ENCODE results near the gene PITRM1. TPM values are rescaled to one million over a fixed set of nuclear protein-coding genes. Genes with fewer than 3 reads are reported as not detected.

The PITRM1 gene
- total RNA-seq, 4 donors from 2014 or later = 45.5 to 62.8 (median 52.2) TPM

DNA sequence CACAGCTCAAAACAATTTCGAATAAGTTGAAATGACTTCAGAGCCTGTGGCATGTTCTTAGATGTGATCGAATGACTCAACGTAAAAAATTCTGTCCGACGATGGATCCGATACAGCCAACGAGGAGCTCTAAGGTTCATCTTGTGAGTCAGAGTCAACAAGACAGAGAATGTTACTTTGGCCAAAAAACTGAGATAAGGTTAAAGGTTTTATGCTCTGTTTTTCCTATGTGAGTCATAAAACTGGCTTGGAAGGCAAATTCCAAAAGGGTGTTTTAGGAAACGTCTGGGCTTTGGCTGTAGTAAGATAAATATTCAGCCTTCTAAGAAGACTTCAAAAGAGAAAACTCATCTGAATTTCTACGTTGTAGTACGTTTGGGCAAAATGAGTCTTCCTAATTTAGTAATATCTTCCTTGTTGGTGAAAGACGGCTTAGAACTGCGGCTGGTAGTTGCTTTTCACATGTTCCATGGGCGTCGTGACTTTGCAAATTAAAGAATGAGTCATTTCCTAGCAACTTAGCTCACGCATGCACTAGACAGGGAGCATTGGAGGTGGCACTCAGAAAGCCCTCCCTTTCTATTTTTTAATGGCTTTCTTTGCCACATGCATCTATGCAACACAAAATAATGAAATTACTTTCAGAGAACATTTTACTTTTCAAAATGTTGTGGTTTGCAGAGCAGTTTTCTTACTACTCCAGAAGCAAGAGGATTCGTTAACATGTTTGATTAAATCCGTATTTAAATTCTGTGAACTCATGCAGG is 77.0 kb downstream of the PITRM1 start:
- peak in 1 of 2 donors; percentile 74 for DNase-seq (ENCODE audit: low spot score in 2 of 2)
- H3K4me3 ChIP-seq (ENCODE audit: low read depth, poor library complexity, severe bottlenecking) = no peak overlapping the region
- WGBS, 2 donors = 6 to 8% methylated on average over 17 of the region's 17 CpGs
- TF ChIP-seq, protein P1, sequence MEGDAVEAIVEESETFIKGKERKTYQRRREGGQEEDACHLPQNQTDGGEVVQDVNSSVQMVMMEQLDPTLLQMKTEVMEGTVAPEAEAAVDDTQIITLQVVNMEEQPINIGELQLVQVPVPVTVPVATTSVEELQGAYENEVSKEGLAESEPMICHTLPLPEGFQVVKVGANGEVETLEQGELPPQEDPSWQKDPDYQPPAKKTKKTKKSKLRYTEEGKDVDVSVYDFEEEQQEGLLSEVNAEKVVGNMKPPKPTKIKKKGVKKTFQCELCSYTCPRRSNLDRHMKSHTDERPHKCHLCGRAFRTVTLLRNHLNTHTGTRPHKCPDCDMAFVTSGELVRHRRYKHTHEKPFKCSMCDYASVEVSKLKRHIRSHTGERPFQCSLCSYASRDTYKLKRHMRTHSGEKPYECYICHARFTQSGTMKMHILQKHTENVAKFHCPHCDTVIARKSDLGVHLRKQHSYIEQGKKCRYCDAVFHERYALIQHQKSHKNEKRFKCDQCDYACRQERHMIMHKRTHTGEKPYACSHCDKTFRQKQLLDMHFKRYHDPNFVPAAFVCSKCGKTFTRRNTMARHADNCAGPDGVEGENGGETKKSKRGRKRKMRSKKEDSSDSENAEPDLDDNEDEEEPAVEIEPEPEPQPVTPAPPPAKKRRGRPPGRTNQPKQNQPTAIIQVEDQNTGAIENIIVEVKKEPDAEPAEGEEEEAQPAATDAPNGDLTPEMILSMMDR (IDR thresholded peaks at IDR 0.05) = no peak
- no peak for TF ChIP-seq POLR2A (IDR thresholded peaks at IDR 0.05)
- intact Hi-C loops (cut with DNase I; ENCODE audit: low total_unique reads) = no loop called here

DNA sequence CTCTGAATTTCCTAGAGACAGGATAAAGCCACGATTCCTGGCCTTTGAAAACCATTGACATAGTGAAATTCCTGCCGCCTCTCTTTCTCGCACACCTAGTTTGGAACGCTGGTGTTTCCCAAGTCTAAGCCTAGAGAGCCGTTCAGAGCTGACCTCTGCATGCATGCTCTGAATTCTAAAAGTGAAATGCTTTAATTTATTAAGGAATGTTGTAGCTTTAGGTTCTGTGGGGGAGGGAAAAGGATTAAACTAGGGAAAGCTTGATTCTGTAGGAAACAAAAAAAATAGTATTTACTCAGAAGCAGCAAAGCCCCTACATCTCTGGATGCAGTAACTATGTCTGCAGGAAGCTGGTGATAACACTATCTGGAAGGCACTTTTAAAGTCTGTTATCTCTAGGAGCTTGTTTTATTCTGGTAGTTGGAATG is 78.0 kb downstream of the PITRM1 start:
- WGBS, 2 donors = 90 to 91% methylated on average over 5 of the region's 5 CpGs
- intact Hi-C loops (cut with DNase I; ENCODE audit: low total_unique reads) = no loop called here
- no peak overlapping the region for H3K4me3 ChIP-seq (ENCODE audit: low read depth, poor library complexity, severe bottlenecking)
- TF ChIP-seq, protein P1 (IDR thresholded peaks at IDR 0.05) = no peak
- TF ChIP-seq POLR2A (IDR thresholded peaks at IDR 0.05) = no peak
- no peak for DNase-seq (ENCODE audit: low spot score in 2 of 2)

DNA sequence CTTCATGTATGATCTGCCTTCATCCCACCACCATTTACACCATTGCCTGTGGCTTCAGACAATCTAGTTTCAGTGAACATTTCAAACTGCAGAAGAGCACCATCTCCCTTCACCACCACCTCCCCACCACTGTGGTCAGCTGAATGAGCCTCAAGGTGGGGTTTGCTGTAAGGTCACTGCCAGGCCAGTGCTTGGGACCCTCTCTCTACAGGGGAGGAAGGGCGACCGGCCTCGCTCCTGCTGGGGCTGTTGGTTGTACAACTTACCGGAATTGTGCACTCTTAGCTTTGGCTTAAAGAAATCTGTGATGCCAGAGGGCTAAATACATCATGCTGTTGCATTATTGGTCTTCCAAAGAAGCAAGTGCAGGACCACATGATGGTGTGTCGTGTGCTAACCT is 78.6 kb downstream of the PITRM1 start:
- 98 to 100% methylated on average over 5 of the region's 5 CpGs for WGBS, 2 donors
- intact Hi-C loops (cut with DNase I; ENCODE audit: low total_unique reads) = no loop called here
- DNase-seq (ENCODE audit: low spot score in 2 of 2) = no peak
- TF ChIP-seq, protein P1 (IDR thresholded peaks at IDR 0.05) = no peak
- no peak for TF ChIP-seq POLR2A (IDR thresholded peaks at IDR 0.05)
- H3K4me3 ChIP-seq (ENCODE audit: low read depth, poor library complexity, severe bottlenecking) = no peak overlapping the region

DNA sequence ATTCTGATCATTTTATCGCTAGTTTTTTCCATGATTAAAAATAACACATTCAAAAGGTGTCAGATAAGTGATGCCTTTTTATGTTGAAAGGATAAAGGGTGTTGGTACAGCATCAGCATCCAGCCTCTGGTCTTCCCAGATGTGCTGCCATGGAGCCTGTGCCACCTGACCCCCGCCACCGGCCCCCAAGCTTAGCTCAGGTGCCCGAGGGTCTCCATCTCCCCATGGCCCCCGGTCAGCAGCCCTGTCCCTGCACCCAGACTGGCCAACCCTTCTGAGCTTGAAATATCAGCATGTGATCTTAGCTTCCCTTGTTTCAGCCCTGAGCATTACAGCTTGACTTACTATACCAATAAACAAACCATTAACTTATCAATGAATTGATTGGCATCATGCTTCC is 80.7 kb downstream of the PITRM1 start:
- no peak for DNase-seq (ENCODE audit: low spot score in 2 of 2)
- 82 to 85% methylated on average over 5 of the region's 5 CpGs for WGBS, 2 donors
- H3K4me3 ChIP-seq (ENCODE audit: low read depth, poor library complexity, severe bottlenecking) = no peak overlapping the region
- no peak for TF ChIP-seq POLR2A (IDR thresholded peaks at IDR 0.05)
- intact Hi-C loops (cut with DNase I; ENCODE audit: low total_unique reads) = no loop called here

- 40 to 48% methylated on average over 17 of the region's 17 CpGs for WGBS, 2 donors
- no peak overlapping the region for H3K4me3 ChIP-seq (ENCODE audit: low read depth, poor library complexity, severe bottlenecking)
- intact Hi-C loops (cut with DNase I; ENCODE audit: low total_unique reads) = no loop called here
- DNase-seq (ENCODE audit: low spot score in 2 of 2) = no peak
- no peak for TF ChIP-seq POLR2A (IDR thresholded peaks at IDR 0.05)
- TF ChIP-seq, protein P1 (IDR thresholded peaks at IDR 0.05) = no peak
Observed at GRCh38 chr10:3090914-3091787, 81.4 kb downstream of the PITRM1 start.

DNA sequence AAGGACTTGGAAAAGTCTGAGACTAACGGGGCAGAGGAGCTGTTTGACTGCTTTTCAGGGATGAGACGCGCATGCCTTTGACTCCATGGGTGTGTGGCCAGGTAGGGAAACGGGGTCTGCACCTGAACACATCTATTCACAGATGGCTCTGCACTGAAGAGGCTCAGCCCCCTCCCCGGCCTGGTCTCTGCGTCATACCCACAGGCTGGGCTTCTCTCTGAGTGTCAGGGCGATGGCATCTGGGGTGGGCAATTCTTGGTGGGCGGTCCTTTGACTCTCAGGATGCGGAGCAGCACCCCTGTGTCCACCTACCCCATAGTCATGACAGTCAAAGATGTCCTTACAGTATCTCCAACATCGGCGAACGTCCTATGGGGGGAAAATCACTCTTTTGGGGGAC is 82.2 kb downstream of the PITRM1 start:
- 89 to 92% methylated on average over 12 of the region's 12 CpGs for WGBS, 2 donors
- TF ChIP-seq, protein P1 (IDR thresholded peaks at IDR 0.05) = no peak
- TF ChIP-seq POLR2A (IDR thresholded peaks at IDR 0.05) = no peak
- H3K4me3 ChIP-seq (ENCODE audit: low read depth, poor library complexity, severe bottlenecking) = no peak overlapping the region
- intact Hi-C loops (cut with DNase I; ENCODE audit: low total_unique reads) = no loop called here
- DNase-seq (ENCODE audit: low spot score in 2 of 2) = no peak

Data from lower leg skin (tissue), 4 donors.